ENCODE data around the gene IWS1.

DNA sequence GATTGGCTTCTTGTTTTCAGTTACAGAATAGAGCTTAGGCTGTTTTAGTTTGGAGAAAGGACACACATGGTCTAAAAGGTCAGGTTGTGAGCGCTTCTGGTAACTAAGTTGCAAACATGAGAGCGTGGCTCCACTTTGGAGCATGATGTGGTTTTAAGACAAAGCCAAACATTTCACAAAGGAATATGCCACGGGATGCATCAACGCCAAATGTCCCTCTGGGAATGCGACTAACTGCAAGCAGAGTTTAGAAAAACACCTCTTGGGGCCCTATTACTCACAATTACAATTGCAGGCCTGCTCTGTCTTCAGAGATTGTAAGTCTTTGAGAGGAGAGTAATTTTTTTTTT is 34.6 kb upstream of the IWS1 start:
- TF ChIP-seq ERG (CRISPR knock-in tag; IDR thresholded peaks at IDR 0.05) (no peak), CTCF (IDR thresholded peaks at IDR 0.05) (no peak), STAT6 (CRISPR knock-in tag; conservative IDR thresholded peaks at IDR 0.05; ENCODE audit: low read depth) (no peak), ZNF416 (CRISPR knock-in tag; IDR thresholded peaks at IDR 0.05) (no peak), AR (CRISPR knock-in tag; IDR thresholded peaks at IDR 0.05) (no peak), NFE2L1 (CRISPR knock-in tag; IDR thresholded peaks at IDR 0.05) (no peak), CREB1 (CRISPR knock-in tag; IDR thresholded peaks at IDR 0.05) (no peak), ATF1 (CRISPR knock-in tag; IDR thresholded peaks at IDR 0.05) (no peak), CDX4 (CRISPR knock-in tag; IDR thresholded peaks at IDR 0.05; ENCODE audit: borderline replicate concordance) (no peak), RELA (CRISPR knock-in tag; IDR thresholded peaks at IDR 0.05; ENCODE audit: borderline replicate concordance) (no peak), ZNF263 (CRISPR knock-in tag; IDR thresholded peaks at IDR 0.05; ENCODE audit: low read depth) (no peak)
- TF ChIP-seq, protein P1, sequence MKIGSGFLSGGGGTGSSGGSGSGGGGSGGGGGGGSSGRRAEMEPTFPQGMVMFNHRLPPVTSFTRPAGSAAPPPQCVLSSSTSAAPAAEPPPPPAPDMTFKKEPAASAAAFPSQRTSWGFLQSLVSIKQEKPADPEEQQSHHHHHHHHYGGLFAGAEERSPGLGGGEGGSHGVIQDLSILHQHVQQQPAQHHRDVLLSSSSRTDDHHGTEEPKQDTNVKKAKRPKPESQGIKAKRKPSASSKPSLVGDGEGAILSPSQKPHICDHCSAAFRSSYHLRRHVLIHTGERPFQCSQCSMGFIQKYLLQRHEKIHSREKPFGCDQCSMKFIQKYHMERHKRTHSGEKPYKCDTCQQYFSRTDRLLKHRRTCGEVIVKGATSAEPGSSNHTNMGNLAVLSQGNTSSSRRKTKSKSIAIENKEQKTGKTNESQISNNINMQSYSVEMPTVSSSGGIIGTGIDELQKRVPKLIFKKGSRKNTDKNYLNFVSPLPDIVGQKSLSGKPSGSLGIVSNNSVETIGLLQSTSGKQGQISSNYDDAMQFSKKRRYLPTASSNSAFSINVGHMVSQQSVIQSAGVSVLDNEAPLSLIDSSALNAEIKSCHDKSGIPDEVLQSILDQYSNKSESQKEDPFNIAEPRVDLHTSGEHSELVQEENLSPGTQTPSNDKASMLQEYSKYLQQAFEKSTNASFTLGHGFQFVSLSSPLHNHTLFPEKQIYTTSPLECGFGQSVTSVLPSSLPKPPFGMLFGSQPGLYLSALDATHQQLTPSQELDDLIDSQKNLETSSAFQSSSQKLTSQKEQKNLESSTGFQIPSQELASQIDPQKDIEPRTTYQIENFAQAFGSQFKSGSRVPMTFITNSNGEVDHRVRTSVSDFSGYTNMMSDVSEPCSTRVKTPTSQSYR (CRISPR knock-in tag; IDR thresholded peaks at IDR 0.05): no peak
- TF ChIP-seq, protein P2, sequence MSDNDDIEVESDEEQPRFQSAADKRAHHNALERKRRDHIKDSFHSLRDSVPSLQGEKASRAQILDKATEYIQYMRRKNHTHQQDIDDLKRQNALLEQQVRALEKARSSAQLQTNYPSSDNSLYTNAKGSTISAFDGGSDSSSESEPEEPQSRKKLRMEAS (CRISPR knock-in tag; IDR thresholded peaks at IDR 0.05): no peak
